HG02970 (cell line): ENCODE measurements around the gene CFDP1.
A peak's percentile ranks its signal among the peaks of the same experiment; 100 is the strongest.

Experiments used
- ATAC-seq: cut with Tn5 transposase; IDR thresholded peaks from one replicate; pipeline ENCODE4 v1.9.1; 2021; ENCODE audit warnings: mild to moderate bottlenecking, moderate library complexity, moderate number of reproducible peaks; ENCODE audit not compliant: unreplicated experiment, low FRiP score

CFDP1 gene

DNA sequence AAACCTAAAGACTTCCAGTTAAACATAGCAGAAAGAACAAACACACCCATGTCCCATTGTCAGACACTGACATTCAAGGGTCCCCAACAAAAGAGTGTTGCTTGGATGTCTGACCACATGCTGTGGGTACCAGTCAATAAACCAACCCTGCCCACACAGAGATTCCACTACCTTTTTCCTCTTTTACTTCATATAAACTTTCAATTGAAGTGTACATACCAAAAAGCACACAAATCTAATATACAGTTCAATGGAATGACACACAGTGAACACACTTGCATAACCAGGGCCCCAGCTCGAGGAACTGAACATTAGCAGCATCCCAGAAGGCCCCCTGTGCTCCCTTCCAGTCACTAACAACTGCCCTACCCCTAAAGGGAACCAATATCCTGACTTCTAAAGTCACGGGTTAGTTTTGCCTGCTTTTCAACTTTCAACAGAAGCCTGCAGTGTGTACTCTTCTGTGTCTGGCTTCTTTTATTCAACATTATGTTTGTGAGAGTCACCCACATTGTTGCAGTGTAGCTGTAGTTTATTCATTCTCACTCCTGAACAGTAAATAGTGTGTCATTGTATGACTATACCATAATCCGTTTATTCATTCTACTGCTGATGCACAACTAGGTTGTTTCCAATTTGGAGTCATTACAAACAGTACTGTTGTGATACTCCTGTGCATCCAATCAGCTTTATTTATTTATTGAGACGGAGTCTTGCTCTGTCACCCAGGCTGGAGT is 18.0 kb downstream of the CFDP1 start:
- ATAC-seq, result no peak

GRCh38 chr16:75413951-75414350 is 19.4 kb downstream of the CFDP1 start:
- ATAC-seq, result no peak

DNA sequence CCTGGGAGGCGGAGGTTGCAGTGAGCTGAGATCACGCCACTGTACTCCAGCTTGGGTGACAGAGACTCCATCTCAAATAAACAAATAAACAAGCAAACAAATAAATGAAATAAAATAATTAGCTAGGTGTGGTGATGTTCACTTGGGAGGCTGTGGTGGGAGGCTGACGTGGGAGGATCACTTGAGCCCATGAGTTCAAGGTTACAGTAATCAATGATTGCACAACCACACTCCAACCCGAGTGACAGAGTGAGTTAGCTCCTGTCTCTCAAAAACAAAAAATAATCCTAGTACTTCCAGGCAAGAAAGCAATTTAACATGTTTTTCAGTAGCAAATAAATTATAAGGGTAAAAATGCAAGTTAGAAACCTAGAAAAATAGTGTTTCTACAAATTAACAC is 26.4 kb downstream of the CFDP1 start:
- no peak for ATAC-seq

- no peak for ATAC-seq
Observed at GRCh38 chr16:75402821-75403475, 30.4 kb downstream of the CFDP1 start.

- ATAC-seq, result no peak
Observed at GRCh38 chr16:75402159-75402820, 31.0 kb downstream of the CFDP1 start.

GRCh38 chr16:75401691-75402090 is 31.6 kb downstream of the CFDP1 start:
- ATAC-seq, result no peak

GRCh38 chr16:75398333-75398732 is 35.0 kb downstream of the CFDP1 start:
- no peak for ATAC-seq

DNA sequence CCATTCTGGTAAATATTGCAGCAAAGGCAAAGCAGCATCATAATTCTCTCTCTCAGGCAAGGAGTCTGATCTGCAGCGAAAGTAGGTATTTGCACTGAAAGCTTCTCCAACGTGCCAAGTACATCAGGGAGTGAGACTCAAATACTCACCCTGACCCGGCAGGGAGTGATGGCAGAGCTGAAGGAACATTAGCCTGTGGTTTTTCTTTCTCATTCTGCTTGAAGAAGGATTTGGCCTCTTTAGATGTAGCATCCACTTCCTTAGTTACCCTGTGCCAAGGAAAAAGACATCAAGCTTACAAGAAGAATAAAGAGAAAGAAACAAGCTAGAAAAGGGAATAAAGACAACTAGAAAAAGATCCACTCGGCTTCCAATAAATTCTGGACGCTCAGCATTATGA is 38.4 kb downstream of the CFDP1 start:
- ATAC-seq, result no peak

DNA sequence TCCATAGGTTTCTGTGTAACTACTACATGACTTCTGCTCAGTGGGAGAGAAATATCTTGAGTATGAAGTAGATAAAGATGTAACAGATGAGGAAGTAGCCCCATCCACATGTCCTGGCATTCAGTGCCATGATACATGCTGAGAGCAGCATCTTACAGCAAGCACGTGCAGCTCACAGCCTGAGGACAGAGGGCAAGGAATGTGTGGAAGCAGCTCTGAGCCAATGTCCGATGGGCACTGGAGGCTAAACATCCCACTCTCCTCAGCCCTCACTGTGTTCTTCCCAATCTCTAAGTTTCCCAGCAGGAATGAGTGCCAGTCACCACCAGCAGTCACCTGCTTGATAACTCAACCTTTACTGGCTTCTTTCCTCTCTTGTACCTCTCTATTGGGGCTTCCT is 40.4 kb downstream of the CFDP1 start:
- ATAC-seq, result no peak

- ATAC-seq, result no peak
Observed at GRCh38 chr16:75390926-75391653, 42.2 kb downstream of the CFDP1 start.

DNA sequence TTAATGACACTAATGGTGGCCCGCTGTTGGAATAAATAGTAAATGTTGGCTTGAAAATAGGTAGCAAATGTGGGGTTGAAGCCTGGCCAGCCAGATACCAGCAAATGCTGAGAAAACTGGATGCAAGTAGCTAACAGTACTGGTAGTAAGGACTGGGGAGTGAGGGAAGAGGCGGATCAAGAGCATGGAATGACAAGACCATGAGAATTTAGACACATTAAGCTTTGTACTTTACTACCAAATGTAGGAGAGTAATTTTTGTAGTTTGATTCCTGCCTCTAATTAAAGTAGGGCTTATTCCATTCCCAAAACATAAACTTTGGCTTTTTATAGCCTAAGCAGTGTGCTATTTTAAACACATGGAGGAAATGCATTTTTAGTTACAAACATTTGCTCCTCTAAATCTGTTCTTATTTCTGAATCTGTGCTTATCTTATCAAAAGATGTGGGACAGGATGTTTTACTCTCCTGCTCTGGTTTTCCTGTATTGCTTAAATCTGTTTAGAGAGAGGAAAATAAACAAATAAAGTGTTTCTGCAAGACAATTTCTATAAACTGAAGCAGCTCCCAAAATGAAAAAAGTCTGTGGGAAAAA is 44.1 kb downstream of the CFDP1 start:
- ATAC-seq, result no peak

- ATAC-seq, result no peak
Observed at GRCh38 chr16:75387951-75388350, 45.4 kb downstream of the CFDP1 start.

DNA sequence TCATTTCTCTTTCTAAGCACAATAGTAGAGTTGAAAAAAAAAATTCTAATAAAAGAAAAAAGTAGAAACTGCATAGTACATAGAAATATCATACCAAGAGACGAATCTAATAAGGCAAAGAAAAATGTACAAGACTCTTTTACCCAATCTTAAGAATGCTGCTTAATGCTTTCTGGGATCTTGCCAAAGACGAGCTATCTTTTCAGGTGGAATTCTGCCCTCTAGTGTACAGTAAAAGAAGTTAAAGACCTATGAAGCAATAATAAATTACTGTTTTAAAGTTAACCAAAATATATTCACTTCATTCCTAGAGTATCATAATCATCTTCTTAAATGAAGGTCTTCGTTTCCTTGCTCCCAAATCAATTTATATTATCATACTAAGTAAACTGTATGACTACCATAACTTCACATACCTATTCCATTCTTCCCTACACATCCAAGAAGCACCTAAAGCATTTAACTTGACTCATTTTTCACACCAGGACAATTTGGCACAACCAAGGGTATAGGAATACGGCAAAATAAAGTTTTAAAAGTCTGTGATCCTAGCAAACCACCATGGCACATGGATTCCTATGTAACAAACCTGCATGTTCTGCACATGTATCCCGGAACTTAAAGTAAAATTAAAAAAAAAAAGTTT is 47.7 kb downstream of the CFDP1 start:
- no peak for ATAC-seq

DNA sequence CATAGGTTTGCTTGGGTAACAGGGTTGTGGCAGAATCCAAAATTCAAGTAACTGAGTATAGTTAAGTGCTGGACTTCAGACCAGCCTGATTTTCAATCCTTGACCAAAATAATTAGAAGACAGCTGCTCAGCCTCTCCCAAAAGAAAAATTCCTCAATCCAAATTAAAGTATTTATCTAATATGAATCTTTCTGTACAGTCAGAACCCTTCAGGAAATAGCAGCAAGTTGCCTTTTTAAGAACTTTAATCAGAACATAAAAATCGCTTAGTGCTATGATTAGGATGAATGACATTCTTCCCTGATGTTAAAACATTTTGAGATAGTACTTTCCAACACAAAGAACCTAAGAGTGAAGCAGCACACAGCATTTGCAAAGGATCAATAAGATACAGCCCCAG is 50.2 kb downstream of the CFDP1 start:
- no peak for ATAC-seq

- no peak for ATAC-seq
Observed at GRCh38 chr16:75382611-75383010, 50.7 kb downstream of the CFDP1 start.

DNA sequence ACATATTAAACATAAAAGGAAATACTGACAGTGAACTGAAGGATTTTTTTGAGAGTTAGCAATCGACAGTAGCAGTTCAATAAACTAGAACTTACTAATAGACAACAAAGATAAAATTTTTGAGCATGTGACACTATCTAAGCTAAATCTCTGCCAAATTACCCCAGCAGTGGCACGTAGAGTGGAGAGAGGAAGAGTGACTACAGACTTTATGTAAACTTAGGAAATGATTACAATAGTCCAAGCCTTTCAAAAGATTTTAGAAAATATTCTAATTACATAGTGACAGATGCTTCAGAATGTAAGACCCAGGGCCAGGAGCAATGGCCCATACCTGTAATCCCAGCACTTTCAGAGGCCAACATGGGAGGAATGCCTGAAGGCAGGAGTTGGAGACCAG is 52.4 kb downstream of the CFDP1 start:
- ATAC-seq, result no peak

DNA sequence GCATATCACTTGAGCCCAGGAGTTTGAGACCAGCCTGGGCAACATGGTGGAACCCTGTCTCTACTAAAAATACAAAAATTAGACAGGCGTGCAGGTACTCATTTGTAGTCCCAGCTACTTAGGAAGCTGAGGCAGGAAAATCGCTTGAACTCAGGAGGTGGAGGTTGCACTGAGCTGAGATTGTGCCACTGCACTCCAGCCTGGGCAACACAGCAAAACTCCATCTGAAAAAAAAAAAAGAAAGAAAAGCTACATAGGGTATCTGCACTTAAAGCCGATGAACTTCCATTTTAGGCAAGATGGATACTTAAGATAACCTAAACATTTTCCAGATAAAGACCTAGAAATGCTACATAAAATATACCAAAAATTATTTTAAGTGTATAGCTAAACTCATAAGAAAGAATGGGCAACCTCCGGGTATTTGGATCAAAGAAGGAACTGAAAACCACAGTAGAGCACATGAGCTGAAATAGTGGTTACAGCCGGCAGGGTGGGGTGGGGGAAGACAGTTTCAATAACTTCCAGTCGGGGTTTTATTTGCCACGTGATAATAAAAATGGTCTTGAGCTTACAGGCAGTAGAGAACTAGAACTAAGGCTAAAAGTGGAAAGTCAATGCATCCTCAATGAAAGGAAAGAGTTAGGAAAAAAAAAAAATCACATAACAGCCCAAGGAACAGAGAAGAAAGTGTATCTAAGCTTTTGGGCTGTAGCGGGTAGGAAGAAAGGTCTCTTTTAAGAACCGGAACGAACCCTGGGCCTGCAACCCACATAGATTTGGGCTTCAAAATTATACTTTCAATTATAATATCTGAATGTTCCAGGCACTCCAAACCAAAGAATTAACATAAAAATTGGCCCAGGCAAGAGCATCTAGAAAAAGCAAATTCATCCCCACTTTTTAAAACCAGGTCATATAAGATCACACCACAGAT is 53.1 kb downstream of the CFDP1 start:
- ATAC-seq, result peak; percentile 69

GRCh38 chr16:75379339-75379738 is 54.0 kb downstream of the CFDP1 start:
- peak; percentile 27 for ATAC-seq

GRCh38 chr16:75378616-75379015 is 54.7 kb downstream of the CFDP1 start:
- no peak for ATAC-seq
